H1 (cell line): Measurements from ENCODE around the gene OVOL3. TPM values are rescaled to one million over a fixed set of nuclear protein-coding genes. Genes with fewer than 3 reads are reported as not detected.

Source experiments
- CTCF ChIA-PET: fragments of 300-600 bp; sonication (Branson Sonifier 250); formaldehyde crosslinking; loops from one replicate; lab custom pipeline; 2021; ENCODE audit not compliant: partially characterized antibody; lab: Charles Lee
- POLR2A ChIA-PET: fragments of 300-600 bp; sonication (Branson Sonifier 250); formaldehyde crosslinking; loops from one replicate; lab custom pipeline; 2021; ENCODE audit warnings: inconsistent platforms; ENCODE audit not compliant: partially characterized antibody; lab: Charles Lee
- DNase-seq, 2 experiments: peaks; one replicate each; pipeline versions ENCODE4 v3.0.0 to v3.0.0-alpha.2; 2010 to 2022; ENCODE audit warnings: low spot score in 2 of 2, low read depth in 1 of 2, mixed read lengths in 1 of 2
- FAIRE-seq: peaks from 2 replicates; lab custom pipeline; 2011; peaks lifted over from hg19 to GRCh38; lab: Jason Lieb, UNC
- H2AFZ ChIP-seq: 2 replicates; pipeline ENCODE4 v1.8.1; 2012; ENCODE audit warnings: low read length, inconsistent platforms
- H2AK5ac ChIP-seq: 2 replicates; pipeline ENCODE4 v1.6.1; 2013; ENCODE audit warnings: low read depth, low read length
- H2BK120ac ChIP-seq: replicated peaks from 2 replicates; pipeline ENCODE3; 2013; ENCODE audit warnings: low read depth, low read length, inconsistent platforms
- H2BK12ac ChIP-seq: 2 replicates; pipeline ENCODE4 v1.6.1; 2013; ENCODE audit warnings: low read depth, low read length
- H2BK15ac ChIP-seq: 2 replicates; pipeline ENCODE4 v1.6.1; 2013; ENCODE audit warnings: low read length
- H2BK20ac ChIP-seq: 2 replicates; pipeline ENCODE4 v1.6.1; 2013; ENCODE audit warnings: low read length
- H2BK5ac ChIP-seq: 2 replicates; pipeline ENCODE4 v1.6.1; 2013; ENCODE audit warnings: low read depth, low read length
- H3K14ac ChIP-seq: 2 replicates; pipeline ENCODE4 v1.6.1; 2013; ENCODE audit warnings: inconsistent platforms; ENCODE audit not compliant: insufficient read length
- H3K18ac ChIP-seq: 2 replicates; pipeline ENCODE4 v1.6.1; 2013; ENCODE audit warnings: low read length; ENCODE audit errors: extremely low read depth
- H3K23ac ChIP-seq: 2 replicates; pipeline ENCODE4 v1.6.1; 2013; ENCODE audit warnings: inconsistent platforms; ENCODE audit not compliant: insufficient read length
- H3K23me2 ChIP-seq: 2 replicates; pipeline ENCODE4 v1.6.1; 2013; ENCODE audit warnings: low read depth, low read length
- H3K27ac ChIP-seq: 2 replicates; pipeline ENCODE4 v1.6.1; 2011; ENCODE audit warnings: low read depth, low read length, inconsistent platforms
- H3K27me3 ChIP-seq, 4 experiments: replicated peaks in 1 of 4; 1 replicate in 1 of 4; 2 replicates in 3 of 4; pipeline versions ENCODE4 v1.6.1 to v1.8.1; 2011 to 2013; ENCODE audit warnings: low read length in 3 of 4, mild to moderate bottlenecking in 3 of 4, inconsistent platforms in 2 of 4, mixed read lengths in 2 of 4, moderate library complexity in 1 of 4; ENCODE audit not compliant: control insufficient read depth in 3 of 4, insufficient read depth in 3 of 4; ENCODE audit errors: extremely low read depth in 1 of 4
- H3K36me3 ChIP-seq, 4 experiments: 2 replicates each; pipeline versions ENCODE4 v1.6.1 to v1.8.1; 2011 to 2013; ENCODE audit warnings: mild to moderate bottlenecking in 4 of 4, low read length in 3 of 4, moderate library complexity in 2 of 4, control low read depth in 1 of 4, inconsistent platforms in 1 of 4; ENCODE audit not compliant: insufficient read depth in 4 of 4, control insufficient read depth in 2 of 4
- H3K4ac ChIP-seq: replicated peaks from 2 replicates; pipeline ENCODE3; 2013; ENCODE audit warnings: low read length, low read depth, mixed read lengths, inconsistent platforms; ENCODE audit not compliant: insufficient read length
- H3K4me1 ChIP-seq, 4 experiments: replicated peaks in 1 of 4; 1 replicate in 1 of 4; 2 replicates in 3 of 4; pipeline versions ENCODE4 v1.6.1 to v1.8.1; 2011 to 2013; ENCODE audit warnings: low read length in 3 of 4, inconsistent platforms in 2 of 4, mixed read lengths in 1 of 4; ENCODE audit not compliant: insufficient read depth in 4 of 4, control insufficient read depth in 3 of 4
- H3K4me2 ChIP-seq, 2 experiments: 2 replicates each; pipeline versions ENCODE4 v1.6.1 to v1.8.1; 2011 to 2013; ENCODE audit warnings: low read depth in 2 of 2, low read length in 2 of 2, control low read depth in 1 of 2, inconsistent platforms in 1 of 2, mild to moderate bottlenecking in 1 of 2; ENCODE audit not compliant: insufficient read depth in 1 of 2
- H3K4me3 ChIP-seq, 4 experiments: fragments of 200-600, 300-600 bp in 1 of 4; sonication (generic), shearing (Covaris generic), sonication (Bioruptor Twin) in 1 of 4; 2 replicates each; pipeline versions ENCODE4 v1.5.1 to v1.8.1; 2011 to 2016; ENCODE audit warnings: low read length in 4 of 4, low read depth in 3 of 4, control low read depth in 2 of 4, inconsistent platforms in 2 of 4, mild to moderate bottlenecking in 2 of 4, mixed read lengths in 1 of 4, moderate library complexity in 1 of 4; ENCODE audit not compliant: insufficient read depth in 2 of 4; ENCODE audit errors: extremely low read depth in 1 of 4
- H3K56ac ChIP-seq: replicated peaks from 2 replicates; pipeline ENCODE3; 2013; ENCODE audit warnings: low read depth, mild to moderate bottlenecking, mixed read lengths, low read length, inconsistent platforms; ENCODE audit not compliant: insufficient read length
- H3K79me1 ChIP-seq: 2 replicates; pipeline ENCODE4 v1.6.1; 2013; ENCODE audit warnings: low read depth, low read length, control low read depth
- H3K79me2 ChIP-seq, 2 experiments: 2 replicates each; pipeline versions ENCODE4 v1.6.1 to v1.8.1; 2012 to 2013; ENCODE audit warnings: low read length in 2 of 2, mild to moderate bottlenecking in 2 of 2, inconsistent platforms in 1 of 2; ENCODE audit not compliant: insufficient read depth in 2 of 2, control insufficient read depth in 1 of 2
- H3K9ac ChIP-seq, 4 experiments: replicated peaks in 1 of 4; 1 replicate in 1 of 4; 2 replicates in 3 of 4; pipeline versions ENCODE4 v1.6.1 to v1.8.1; 2011 to 2013; ENCODE audit warnings: low read depth in 3 of 4, low read length in 3 of 4, control low read depth in 2 of 4, mild to moderate bottlenecking in 2 of 4, moderate library complexity in 2 of 4, inconsistent platforms in 1 of 4; ENCODE audit errors: extremely low read depth in 1 of 4
- H3K9me3 ChIP-seq, 2 experiments: 2 replicates each; pipeline versions ENCODE4 v1.6.1 to v1.8.1; 2012 to 2013; ENCODE audit warnings: mild to moderate bottlenecking in 2 of 2, moderate library complexity in 2 of 2, control low read depth in 1 of 2, inconsistent platforms in 1 of 2, low read depth in 1 of 2, low read length in 1 of 2, mixed read lengths in 1 of 2; ENCODE audit not compliant: insufficient read depth in 2 of 2
- H4K20me1 ChIP-seq, 2 experiments: replicated peaks in 1 of 2; 2 replicates each; pipeline versions ENCODE3 to v1.8.1; 2011 to 2013; ENCODE audit warnings: inconsistent platforms in 2 of 2, low read length in 2 of 2, mild to moderate bottlenecking in 1 of 2; ENCODE audit not compliant: insufficient read depth in 2 of 2, control insufficient read depth in 1 of 2
- H4K5ac ChIP-seq: 2 replicates; pipeline ENCODE4 v1.6.1; 2013; ENCODE audit warnings: low read length, low read depth, mixed read lengths, inconsistent platforms; ENCODE audit not compliant: insufficient read length
- H4K8ac ChIP-seq: 2 replicates; pipeline ENCODE4 v1.8.0; 2013; ENCODE audit warnings: mild to moderate bottlenecking, moderate library complexity, low read length, inconsistent platforms; ENCODE audit not compliant: insufficient read depth; ENCODE audit errors: extremely low read depth
- H4K91ac ChIP-seq: replicated peaks from 2 replicates; pipeline ENCODE3; 2013; ENCODE audit warnings: low read length, mixed read lengths, inconsistent platforms; ENCODE audit not compliant: insufficient read length
- BACH1 ChIP-seq: IDR thresholded peaks from 2 replicates; pipeline ENCODE4 v1.6.1; 2012; ENCODE audit warnings: low read length, improper control_type of control experiment
- CBX5 ChIP-seq: fragments of 300-800, 300-1000 bp; sonication (generic); IDR thresholded peaks from 2 replicates; pipeline ENCODE4 v1.7.1; 2016; ENCODE audit warnings: antibody characterized with exemption, low read length, low read depth
- CBX8 ChIP-seq: fragments of 300-800, 300-1000 bp; sonication (generic); IDR thresholded peaks from 2 replicates; pipeline ENCODE4 v1.7.1; 2016; ENCODE audit warnings: low read depth, low read length, borderline replicate concordance
- CEBPB ChIP-seq: IDR thresholded peaks from 2 replicates; pipeline ENCODE4 v1.6.1; 2012; ENCODE audit warnings: low read depth, low read length
- CHD2 ChIP-seq: IDR thresholded peaks from 2 replicates; pipeline ENCODE4 v1.6.1; 2012; ENCODE audit warnings: low read length, improper control_type of control experiment
- EGR1 ChIP-seq: IDR thresholded peaks from 2 replicates; pipeline ENCODE4 v1.6.1; 2011; ENCODE audit warnings: low read depth, low read length, borderline replicate concordance
- GTF2F1 ChIP-seq: IDR thresholded peaks from 2 replicates; pipeline ENCODE4 v1.6.1; 2012; ENCODE audit warnings: low read depth, low read length, improper control_type of control experiment, borderline replicate concordance
- KDM4A ChIP-seq: IDR thresholded peaks from one replicate; pipeline ENCODE4 v1.7.1; 2012; ENCODE audit warnings: low read depth, mild to moderate bottlenecking, moderate library complexity, low read length, inconsistent platforms; ENCODE audit not compliant: severe bottlenecking
- POLR2A ChIP-seq, 2 experiments: IDR thresholded peaks; 1 replicate in 1 of 2; 2 replicates in 1 of 2; pipeline ENCODE4 v1.6.1; 2011; ENCODE audit warnings: low read depth in 2 of 2, low read length in 2 of 2, mild to moderate bottlenecking in 2 of 2; ENCODE audit errors: control extremely low read depth in 1 of 2
- SIX5 ChIP-seq: IDR thresholded peaks from 2 replicates; pipeline ENCODE4 v1.6.1; 2011; ENCODE audit warnings: mild to moderate bottlenecking, low read depth, low read length
- SP1 ChIP-seq: IDR thresholded peaks from 2 replicates; pipeline ENCODE4 v1.6.1; 2011; ENCODE audit warnings: low read depth, low read length
- TAF1 ChIP-seq: IDR thresholded peaks from 2 replicates; pipeline ENCODE4 v1.6.1; 2011; ENCODE audit warnings: mild to moderate bottlenecking, low read depth, low read length
- TAF7 ChIP-seq: optimal IDR thresholded peaks from 2 replicates; pipeline ENCODE3; 2011; ENCODE audit warnings: low read depth, mild to moderate bottlenecking, inconsistent platforms, low read length, moderate library complexity, borderline replicate concordance
- TBP ChIP-seq: IDR thresholded peaks from 2 replicates; pipeline ENCODE4 v1.6.1; 2011; ENCODE audit warnings: low read depth, low read length, improper control_type of control experiment
- WGBS, 2 experiments: shearing (Covaris generic) in 1 of 2; methylation state at CpG; one replicate each; pipeline versions ENCODE4 v1.1.6 to v1.1.7; 2013 to 2015; ENCODE audit warnings: low lambda C conversion rate in 2 of 2, mixed read lengths in 2 of 2, inconsistent platforms in 1 of 2, low coverage in 1 of 2, missing lambda C conversion rate in 1 of 2; ENCODE audit not compliant: insufficient replicate concordance in 2 of 2, insufficient coverage in 1 of 2, insufficient read length in 1 of 2; ENCODE audit errors: extremely low coverage in 1 of 2, missing lambda C conversion rate in 1 of 2; 5-methylcytosine and 5-hydroxymethylcytosine counted together
- polyA plus RNA-seq, 7 experiments: library from polyadenylated mRNA; depleted of rRNA in 3 of 7; stranded (reverse) in 5 of 7; unstranded in 2 of 7; fragments of >200 nt in 5 of 7; fragments of 200-250 nt in 2 of 7; gene quantifications; 1 replicate in 5 of 7; 2 replicates in 1 of 7; 4 replicates in 1 of 7; pipeline versions ENCODE4 v1.2.1 to v1.2.3, GENCODE V29; 2011 to 2013; ENCODE audit warnings: missing spikeins in 2 of 7, mixed read lengths in 2 of 7
- total RNA-seq: library from RNA; stranded (reverse); fragmentation: NEBNext Ultra II Directional; extraction: Animal tissue kit (Norgen Biotek cat#: 25700); gene quantifications from 2 replicates; pipeline ENCODE4 v1.2.1, GENCODE V29; 2021
- TF ChIP-seq, protein P1 (sequence below): IDR thresholded peaks from 2 replicates; pipeline ENCODE4 v1.6.1; 2011; ENCODE audit warnings: low read depth, mild to moderate bottlenecking, low read length; ENCODE audit not compliant: insufficient read depth

Gene OVOL3
- total and polyA plus RNA-seq, 2 of the 8 experiments (the other 6 are each of a cell fraction or from before 2014, with no cell fraction given), result 0.45 TPM; not detected in 1

DNA sequence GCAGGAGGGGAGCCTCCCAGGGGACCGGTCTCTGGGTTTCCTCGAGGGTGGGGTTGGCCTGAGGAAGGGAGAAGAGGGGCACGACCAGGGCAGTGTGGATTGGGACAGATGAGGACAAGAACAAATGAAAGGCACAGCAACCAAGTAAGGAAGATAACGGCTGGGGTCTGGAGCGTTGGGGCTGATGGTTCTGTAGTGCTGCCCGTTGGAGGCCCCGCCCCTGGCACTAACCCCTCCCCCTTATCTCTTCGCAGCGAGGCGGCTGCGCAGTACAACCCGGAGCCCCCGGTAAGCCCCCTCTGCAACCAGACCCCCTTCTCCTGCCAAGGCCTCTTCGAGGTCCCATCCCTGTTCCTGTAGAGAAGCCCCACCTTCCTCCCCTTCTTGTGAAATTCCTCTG, 31.1 kb downstream of the OVOL3 start:
- Histone ChIP-seq H2BK120ac (no peak overlapping the region), H3K23me2 (peaks cover 13% of the 10 kb centered on the region; the same call in 1 of the 2 replicates), H4K8ac (no peak overlapping the region), H2BK15ac (no peak overlapping the region), H2BK5ac (0 out of 2 replicates have a peak overlapping the region, but pooled peaks have one; percentile 60), H2BK12ac (no peak overlapping the region), H2BK20ac (no peak overlapping the region), H3K4me2 (peak overlapping the region; percentile 95 to 96), H3K4ac (no peak overlapping the region), H2AK5ac (no peak overlapping the region), H3K9me3 (no peaks in the 10 kb centered on the region), H3K79me2 (peaks cover 0 to 12% of the 10 kb centered on the region in 2 experiments; a peak in 1 of 4 replicates), H3K4me1 (peaks cover 0 to 3% (median 3%) of the 10 kb centered on the region in 4 experiments; a peak in 3 of 7 replicates), H3K27ac (no peak overlapping the region), H3K79me1 (peaks cover 3% of the 10 kb centered on the region), H3K23ac (no peak overlapping the region), H3K18ac (no peak overlapping the region), H3K14ac (no peak overlapping the region), H3K36me3 (peaks cover 15 to 39% (median 35%) of the 10 kb centered on the region in 4 experiments), H3K56ac (no peak overlapping the region), H3K4me3 (peak overlapping the region in 2 of 4 experiments; percentile 89 to 97; a peak in 2 of 8 replicates), H4K20me1 (peaks cover 0 to 8% of the 10 kb centered on the region in 2 experiments), H3K9ac (no peak overlapping the region), H4K91ac (no peak overlapping the region), H3K27me3 (no peaks in the 10 kb centered on the region), H4K5ac (no peak overlapping the region), H2AFZ (no peak overlapping the region)
- FAIRE-seq (no peak), DNase-seq (no peak)
- 90% methylated on average over 11 of the region's 14 CpGs; no CpG with 5 or more reads in 1 of the 2 experiments for WGBS, 2 experiments
- POLR2A ChIA-PET, result interaction anchor here (1.2 to 2.3 kb wide), 2 partner anchors 9 to 11 kb away, joined by 3 to 7 read pairs; partner anchors contain the start of gene COX7A1
- CTCF ChIA-PET, result interaction anchor here (1.3 to 1.5 kb wide), 2 partner anchors 13 to 14 kb away, joined by 3 to 5 read pairs; no protein-coding TSS in a partner anchor
- TF ChIP-seq TAF7 (no peak), CBX5 (no peak), CHD2 (no peak), CEBPB (no peak), GTF2F1 (no peak), KDM4A (no peak), CBX8 (no peak), SP1 (no peak), POLR2A (IDR thresholded peaks at IDR 0.05; ENCODE audit: control extremely low read depth in 1 of 2, low read depth in 2 of 2, low read length in 2 of 2) (no peak), EGR1 (no peak), BACH1 (no peak), TBP (no peak), TAF1 (no peak), SIX5 (no peak)
- TF ChIP-seq, protein P1, sequence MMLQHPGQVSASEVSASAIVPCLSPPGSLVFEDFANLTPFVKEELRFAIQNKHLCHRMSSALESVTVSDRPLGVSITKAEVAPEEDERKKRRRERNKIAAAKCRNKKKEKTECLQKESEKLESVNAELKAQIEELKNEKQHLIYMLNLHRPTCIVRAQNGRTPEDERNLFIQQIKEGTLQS, result no peak
